Kidney (tissue), 14 donors: ENCODE data around the gene SEC24D. TPM values are rescaled to one million over a fixed set of nuclear protein-coding genes. Genes with fewer than 3 reads are reported as not detected.

Experiments used
- DNase-seq, 5 donors: peaks; one replicate each; pipeline ENCODE4 v3.0.0-alpha.2; 2013 to 2020
- FAIRE-seq: peaks from 2 replicates; lab custom pipeline; 2012; peaks lifted over from hg19 to GRCh38; lab: Jason Lieb, UNC
- H3K27ac ChIP-seq, 2 donors: one replicate each; pipeline ENCODE4 v1.7.0; 2013; ENCODE audit warnings: low read depth in 2 of 2, low read length in 2 of 2, inconsistent platforms in 1 of 2
- H3K27me3 ChIP-seq: one replicate; pipeline ENCODE4 v1.7.1; 2013; ENCODE audit warnings: low read length, inconsistent platforms; ENCODE audit not compliant: control insufficient read depth, insufficient read depth
- H3K36me3 ChIP-seq, 3 donors: one replicate each; pipeline versions ENCODE4 v1.7.0 to v1.7.1; 2013; ENCODE audit warnings: low read length in 3 of 3, control low read depth in 1 of 3, inconsistent platforms in 1 of 3; ENCODE audit not compliant: insufficient read depth in 3 of 3, control insufficient read depth in 2 of 3
- H3K4me1 ChIP-seq, 3 donors: one replicate each; pipeline versions ENCODE4 v1.7.0 to v1.7.1; 2013; ENCODE audit warnings: low read length in 3 of 3, inconsistent platforms in 1 of 3, low read depth in 1 of 3; ENCODE audit not compliant: control insufficient read depth in 2 of 3, insufficient read depth in 2 of 3
- H3K4me3 ChIP-seq, 3 donors: one replicate each; pipeline versions ENCODE4 v1.7.0 to v1.8.1; 2013; ENCODE audit warnings: low read length in 3 of 3, control low read depth in 1 of 3, inconsistent platforms in 1 of 3
- H3K9ac ChIP-seq, 3 donors: one replicate each; pipeline versions ENCODE4 v1.7.0 to v1.7.1; 2013; ENCODE audit warnings: low read length in 3 of 3, control low read depth in 1 of 3, inconsistent platforms in 1 of 3
- H3K9me3 ChIP-seq, 3 donors: one replicate each; pipeline versions ENCODE4 v1.7.0 to v1.7.1; 2013; ENCODE audit warnings: low read length in 3 of 3, control low read depth in 1 of 3, inconsistent platforms in 1 of 3; ENCODE audit not compliant: control insufficient read depth in 2 of 3, insufficient read depth in 1 of 3
- CTCF ChIP-seq: IDR thresholded peaks from 3 replicates; pipeline ENCODE4 v1.5.1; 2012; ENCODE audit warnings: mild to moderate bottlenecking, moderate library complexity, borderline replicate concordance; ENCODE audit not compliant: insufficient read depth; ENCODE audit errors: extremely low read depth
- intact Hi-C: fragments of 100-400 bp; cut with DNase I; formaldehyde crosslinking; loops from one replicate; pipeline ENCODE4 v1.11.1; 2022
- polyA plus RNA-seq: library from polyadenylated mRNA; stranded (reverse); fragments of 350-450 nt; fragmentation: Illumina TruSeq; extraction: RNeasy Lipid Tissue Mini Kit (QIAGEN cat#74804); gene quantifications from one replicate; pipeline ENCODE4 v1.2.3, GENCODE V29; 2014; ENCODE audit warnings: low read depth, low replicate concordance; ENCODE audit not compliant: insufficient read depth
- total RNA-seq: library from RNA; stranded (reverse); fragmentation: NEBNext Ultra II Directional; extraction: Animal tissue kit (Norgen Biotek cat#: 25700); gene quantifications from one replicate; pipeline ENCODE4 v1.2.1, GENCODE V29; 2021
- donor health status: control.
- donor health status: control.
- donor health status: control.
- donor health status: control.
- donor health status: control.
- donor health status: DM: yes; HTN: yes; CAD: no.
- donor health status: Normal renal cell carcinoma (clear cell type).

The SEC24D gene
- total and polyA plus RNA-seq, 2 donors from 2014 or later = 5.9 to 45.4 TPM

GRCh38 chr4:118810991-118811764, 24.7 kb downstream of the SEC24D start:
- Histone ChIP-seq H3K36me3 (peaks cover 4 to 25% (median 7%) of the 10 kb centered on the region in 3 donors), H3K27ac (peak overlapping the region in 1 of 2 donors; percentile 5)

GRCh38 chr4:118807659-118808058, 28.3 kb downstream of the SEC24D start:
- H3K4me3 ChIP-seq = no peak overlapping the region
- FAIRE-seq (no peak), DNase-seq (no peak)
- no peak overlapping the region for H3K9ac ChIP-seq
- no peaks in the 10 kb centered on the region for H3K27me3 ChIP-seq
- no peaks in the 10 kb centered on the region for H3K9me3 ChIP-seq
- no peak overlapping the region for H3K27ac ChIP-seq
- TF ChIP-seq CTCF = no peak
- no peaks in the 10 kb centered on the region for H3K4me1 ChIP-seq
- intact Hi-C loops = no loop called here
- peaks cover 2 to 11% (median 5%) of the 10 kb centered on the region in 3 donors for H3K36me3 ChIP-seq

More at GRCh38 chr4:118810991-118811764, 24.7 kb downstream of the SEC24D start:
- H3K4me1 ChIP-seq = no peaks in the 10 kb centered on the region
- no peak for FAIRE-seq
- no peak overlapping the region for H3K4me3 ChIP-seq
- no peaks in the 10 kb centered on the region for H3K9me3 ChIP-seq
- intact Hi-C loops = no loop called here
- H3K9ac ChIP-seq = no peak overlapping the region
- no peaks in the 10 kb centered on the region for H3K27me3 ChIP-seq
- DNase-seq = no peak
- no peak for TF ChIP-seq CTCF

- H3K27ac ChIP-seq = no peak overlapping the region
- intact Hi-C loops = no loop called here
- H3K4me3 ChIP-seq = no peak overlapping the region
- no peak overlapping the region for H3K9ac ChIP-seq
- H3K36me3 ChIP-seq = peaks cover 2 to 12% (median 6%) of the 10 kb centered on the region in 3 donors
- DNase-seq (no peak), FAIRE-seq (no peak)
- H3K9me3 ChIP-seq = no peaks in the 10 kb centered on the region
- no peaks in the 10 kb centered on the region for H3K27me3 ChIP-seq
- TF ChIP-seq CTCF = no peak
- no peaks in the 10 kb centered on the region for H3K4me1 ChIP-seq
Observed at GRCh38 chr4:118803253-118803652, 32.7 kb downstream of the SEC24D start.
